ENCODE measurements around the gene F2RL1. TPM values are rescaled to one million over a fixed set of nuclear protein-coding genes. Genes with fewer than 3 reads are reported as not detected.
A peak's percentile ranks its signal among the peaks of the same experiment; 100 is the strongest.
"Not testable (repeated sequence)": the region's sequence is repeated elsewhere in the genome, so short reads cannot be mapped to it uniquely, and the experiment has no call there.

The F2RL1 gene
- polyA plus RNA-seq, 3 donors = 27.8 to 45.2 (median 37.7) TPM

DNA sequence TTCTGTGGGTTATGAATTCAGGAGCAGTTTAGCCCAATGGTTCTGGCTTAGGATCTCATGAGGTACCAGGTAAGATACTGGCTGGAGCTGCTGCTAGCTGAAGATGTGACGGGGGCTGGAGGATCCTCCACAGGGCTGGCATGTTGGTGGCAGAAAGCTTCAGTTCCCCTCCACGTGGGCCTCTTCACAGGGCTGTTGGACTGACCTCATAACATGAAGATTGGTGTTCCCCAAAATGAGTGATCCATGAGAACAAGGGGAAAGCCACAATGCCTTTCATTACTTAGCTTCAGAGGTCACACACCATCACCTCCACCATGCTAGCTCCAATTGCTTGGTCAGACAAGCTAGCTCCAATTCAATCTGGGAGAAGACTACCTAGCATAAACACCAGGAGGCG lies 22.5 kb downstream of the F2RL1 start:
- no peak for DNase-seq

DNA sequence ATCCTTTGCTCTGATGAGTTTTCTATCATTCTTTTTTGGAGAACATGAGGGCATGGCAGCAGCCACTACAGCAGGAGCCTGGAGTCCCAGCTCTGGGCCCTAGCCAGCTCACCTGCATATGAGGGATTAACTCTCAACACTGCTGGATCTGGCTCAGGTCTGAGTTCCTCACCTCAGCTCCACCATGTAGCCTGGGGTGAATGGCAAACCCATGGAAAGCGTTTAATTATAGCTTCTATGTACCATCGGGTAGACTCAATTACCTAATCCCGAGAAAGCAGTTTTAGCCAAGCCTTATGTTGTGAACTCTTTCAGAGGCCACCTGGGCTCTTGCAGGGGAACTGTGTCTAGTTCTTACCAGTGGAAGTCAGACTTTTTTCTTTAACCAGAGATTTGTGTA lies 27.1 kb downstream of the F2RL1 start:
- no peak for DNase-seq

DNA sequence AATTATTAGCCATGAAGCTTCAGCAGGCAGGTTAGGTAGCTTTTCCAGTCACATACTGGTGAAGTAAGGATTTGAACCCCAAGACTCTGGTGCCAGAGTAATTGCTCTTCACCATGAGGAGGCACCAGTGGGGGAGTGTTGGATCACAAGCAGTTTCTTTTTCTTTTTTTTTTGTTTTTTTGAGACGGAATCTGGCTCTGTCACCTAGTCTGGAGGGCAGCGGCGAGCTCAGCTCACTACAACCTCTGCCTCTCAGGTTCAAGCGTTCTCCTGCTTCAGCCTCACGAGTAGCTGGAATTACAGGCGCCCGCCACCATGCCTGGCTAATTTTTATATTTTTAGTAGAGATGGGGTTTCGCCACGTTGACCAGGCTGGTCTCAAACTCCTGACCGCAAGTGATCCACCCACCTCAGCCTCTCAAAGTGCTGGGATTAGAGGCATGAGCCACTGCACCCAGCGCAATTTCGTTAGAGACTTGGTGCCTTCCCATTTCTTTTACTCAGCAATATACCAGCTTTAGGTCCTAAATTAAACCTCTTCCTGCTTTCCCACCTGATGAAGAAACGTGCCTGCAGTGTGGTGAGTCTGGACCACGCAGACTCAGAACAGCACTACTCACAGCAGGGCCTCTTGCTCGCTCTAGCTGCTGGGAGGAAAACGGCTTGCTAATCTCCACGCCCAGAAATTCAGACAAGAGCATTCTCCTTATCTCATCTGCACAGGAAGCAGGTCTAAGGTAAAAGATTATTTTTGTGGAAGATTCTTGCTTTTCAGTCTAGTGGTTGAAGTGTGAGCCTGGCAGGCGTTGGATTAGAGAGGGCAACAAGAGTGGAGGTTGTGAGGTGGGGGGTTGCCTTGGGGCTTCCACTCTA lies 30.8 kb downstream of the F2RL1 start, which contains the start of gene S100Z:
Gene S100Z (plus strand): TSS at position 596 of the 873 bp plus-strand sequence. CDS start 25,346 bp downstream, outside the sequence.
- no peak for DNase-seq

DNA sequence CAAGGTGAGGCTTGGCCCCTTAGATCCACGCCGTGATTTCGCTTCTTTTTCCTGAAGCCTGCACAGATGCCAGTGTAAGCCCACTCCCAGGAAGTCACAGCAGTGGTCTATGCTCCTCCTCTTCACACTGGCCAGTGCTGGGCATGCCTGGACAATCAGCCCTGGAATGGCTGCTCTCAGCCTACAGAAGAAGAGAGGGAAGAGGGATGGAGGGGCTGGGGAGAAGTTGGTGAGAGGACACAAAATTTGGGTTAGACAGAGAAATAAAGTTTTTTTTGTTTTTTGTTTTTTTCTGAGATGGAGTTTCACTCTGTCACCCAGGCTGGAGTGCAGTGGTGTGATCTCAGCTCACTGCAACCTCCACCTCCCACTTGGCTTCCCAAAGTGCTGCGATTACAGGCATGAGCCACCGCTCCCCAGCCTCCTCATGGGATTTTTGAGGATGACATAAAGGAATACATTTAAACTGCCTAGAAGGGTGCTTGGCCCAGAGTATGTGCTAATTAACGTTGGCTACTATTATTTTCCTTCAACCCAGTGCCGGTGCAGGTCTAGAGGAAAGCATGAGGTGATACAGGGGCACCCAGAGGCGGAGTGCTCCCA lies 31.8 kb downstream of the F2RL1 start:
- DNase-seq = no peak

DNA sequence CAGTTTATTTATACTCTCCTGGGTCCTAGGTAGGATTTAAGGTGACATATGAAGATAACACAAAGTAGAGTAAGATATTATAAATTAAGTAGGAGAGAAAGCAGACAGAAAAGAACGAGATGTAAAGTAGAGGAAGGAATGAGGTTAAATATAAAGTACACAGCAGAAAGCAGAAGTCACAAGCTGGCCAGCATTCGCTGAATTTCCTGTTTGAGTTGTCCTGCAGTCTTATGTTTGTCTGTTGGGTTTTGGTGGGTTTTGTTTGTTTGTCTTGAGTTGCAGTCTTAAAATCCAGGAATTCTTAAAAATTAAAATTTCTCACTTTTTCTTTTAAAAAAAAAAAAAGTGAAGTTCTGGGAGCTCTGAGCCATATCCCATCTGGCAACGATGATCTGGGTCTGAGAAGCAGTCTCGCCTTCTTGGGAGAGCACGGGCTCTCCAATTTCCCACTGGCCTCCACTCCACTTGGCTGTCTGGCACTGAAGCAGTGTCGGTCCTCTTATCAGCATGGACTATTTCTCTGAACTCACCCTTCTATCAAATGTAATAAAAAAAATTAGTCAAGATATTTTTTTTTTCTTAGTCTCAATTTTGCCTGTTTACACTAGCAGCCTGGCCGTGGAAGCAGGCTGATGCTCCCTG lies 33.0 kb downstream of the F2RL1 start:
- no peak for DNase-seq

DNA sequence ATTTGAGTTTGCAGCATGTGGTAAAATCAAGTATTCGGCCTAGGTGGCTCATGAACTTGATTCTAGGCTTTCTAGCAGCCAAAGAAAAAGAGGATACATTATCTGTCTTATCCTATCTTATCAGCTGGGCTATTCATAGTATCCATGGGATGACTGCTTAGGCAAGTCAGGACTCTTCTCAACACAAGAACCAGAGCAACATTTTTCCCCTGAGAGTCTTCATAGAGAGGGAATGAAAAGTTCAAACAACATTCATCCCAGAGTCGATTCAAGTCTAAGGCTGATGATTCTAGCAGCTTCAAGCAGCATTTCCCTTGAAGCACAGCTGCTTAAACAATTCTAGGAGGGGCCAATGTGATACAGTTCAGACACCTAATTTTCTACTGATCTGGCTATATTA lies 33.9 kb downstream of the F2RL1 start:
- no peak for DNase-seq

DNA sequence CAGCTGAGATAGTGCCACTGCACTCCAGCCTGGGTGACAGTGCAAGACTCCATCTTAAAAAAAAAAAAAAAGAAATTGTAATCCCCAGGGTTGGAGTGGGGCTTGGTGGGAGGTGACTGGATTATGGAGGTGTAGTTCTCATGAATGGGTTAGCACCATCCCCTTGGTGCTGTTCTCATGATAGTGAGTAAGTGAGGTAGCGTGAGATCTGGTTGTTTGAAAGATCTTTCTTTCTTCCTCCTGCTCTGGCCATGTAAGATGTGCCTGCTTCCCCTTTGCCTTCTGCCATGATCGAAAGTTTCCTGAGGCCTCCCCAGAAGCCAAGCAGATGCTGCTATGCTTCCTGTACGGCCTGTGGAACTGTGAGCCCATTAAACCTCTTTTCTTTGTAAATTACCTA lies 34.9 kb downstream of the F2RL1 start:
- not testable (repeated sequence) for DNase-seq

DNA sequence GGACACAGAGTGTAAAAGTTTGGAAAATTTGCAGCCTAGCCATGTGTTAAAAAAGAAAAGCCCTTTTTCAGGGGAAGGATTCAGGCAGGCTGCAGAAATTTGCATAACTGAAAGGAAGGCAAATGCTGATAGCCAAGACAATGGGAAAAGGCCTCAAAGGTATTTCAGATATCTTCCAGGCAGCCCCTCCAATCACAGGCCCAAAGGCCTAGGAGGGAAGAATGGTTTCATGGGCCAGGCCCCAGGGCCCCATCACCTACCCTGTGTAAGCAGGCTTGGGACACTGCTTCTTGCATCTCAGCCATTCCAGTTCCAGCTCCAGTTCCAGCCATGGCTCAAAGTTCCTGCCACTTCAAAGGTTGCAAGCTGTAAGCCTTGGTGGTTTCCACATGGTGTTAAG lies 35.8 kb downstream of the F2RL1 start:
- no peak for DNase-seq

DNA sequence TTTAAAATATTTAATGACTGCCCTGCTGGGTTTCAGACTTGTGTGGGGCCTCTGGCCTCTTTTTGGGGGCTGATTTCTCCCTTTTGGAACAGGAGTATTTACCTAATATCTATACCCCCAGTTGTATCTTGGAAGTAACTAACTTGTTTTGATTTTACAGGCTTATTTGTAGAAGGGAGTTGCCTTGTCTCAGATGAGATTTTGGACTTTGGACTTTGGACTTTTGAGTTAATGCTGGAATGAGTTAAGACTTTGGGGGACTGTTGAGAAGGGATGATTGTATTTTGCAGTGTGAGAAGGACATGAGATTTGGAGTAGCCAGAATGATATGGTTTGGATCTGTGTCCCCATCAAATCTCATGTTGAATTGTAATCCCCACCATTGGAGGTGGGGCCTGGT lies 36.7 kb downstream of the F2RL1 start:
- DNase-seq = not testable (repeated sequence)

DNA sequence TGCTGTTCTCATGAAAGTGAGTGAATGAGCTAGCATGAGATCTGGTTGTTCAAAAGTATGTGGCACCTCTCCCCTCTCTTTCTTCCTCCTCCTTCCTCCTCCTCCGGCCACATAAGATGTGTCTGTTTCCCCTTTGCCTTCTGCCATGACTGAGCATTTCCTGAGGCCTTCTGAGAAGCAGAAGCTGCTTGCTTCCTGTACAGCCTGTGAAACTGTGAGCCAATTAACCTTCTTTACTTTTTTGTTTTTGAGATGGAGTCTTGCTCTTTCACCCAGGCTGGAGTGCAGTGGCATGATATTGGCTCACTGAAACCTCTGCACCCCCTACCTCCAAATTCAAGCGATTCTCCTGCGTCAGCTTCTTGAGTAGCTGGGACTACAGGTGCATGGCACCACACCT lies 37.1 kb downstream of the F2RL1 start:
- no peak for DNase-seq

DNA sequence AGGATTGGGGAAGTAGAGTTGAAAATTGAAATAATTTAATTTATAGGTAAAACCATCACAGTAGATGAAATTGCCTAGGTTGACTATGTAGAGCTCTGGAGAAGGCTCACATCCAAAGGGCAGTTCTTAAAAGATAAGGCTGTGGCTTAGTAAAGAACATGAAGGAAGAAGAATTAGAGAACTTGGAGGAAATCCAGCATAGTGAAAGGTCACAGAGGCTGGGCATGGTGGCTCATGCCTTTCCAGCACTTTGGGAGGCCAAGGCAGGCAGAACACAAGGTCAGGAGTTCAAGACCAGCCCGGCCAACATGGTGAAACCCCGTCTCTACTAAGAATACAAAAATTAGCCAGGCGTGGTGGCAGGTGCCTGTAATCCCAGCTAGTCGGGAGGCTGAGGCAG lies 38.0 kb downstream of the F2RL1 start:
- DNase-seq = not testable (repeated sequence)

DNA sequence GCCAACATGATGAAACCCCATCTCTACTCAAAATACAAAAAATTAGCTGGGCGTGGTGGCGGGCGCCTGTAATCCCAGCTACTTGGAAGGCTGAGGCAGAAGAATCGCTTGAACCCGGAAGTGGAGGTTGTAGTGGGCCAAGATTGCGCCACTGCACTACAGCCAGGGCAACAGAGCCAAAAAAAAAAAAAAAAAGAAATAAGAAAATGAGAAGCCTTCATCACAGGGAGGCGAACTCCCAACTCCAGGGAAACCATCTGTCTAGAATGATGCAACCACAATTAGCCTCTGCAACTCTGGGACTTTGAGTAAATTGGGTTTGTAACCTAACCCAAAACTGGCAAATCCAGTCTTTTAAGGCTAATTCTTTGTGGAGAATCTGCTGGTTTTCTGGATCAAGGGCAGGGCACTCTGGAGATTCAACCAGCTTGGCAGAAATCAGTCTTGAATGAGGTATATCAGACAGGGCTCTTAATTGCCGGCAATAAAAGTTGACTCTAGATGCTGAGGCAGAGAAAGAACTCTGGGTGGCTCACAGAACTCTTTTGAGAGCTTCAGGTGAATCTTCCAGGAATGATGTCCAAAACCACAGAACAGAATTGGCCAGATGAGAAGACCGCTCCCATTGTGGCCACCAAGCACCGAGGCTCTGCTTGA lies 40.9 kb downstream of the F2RL1 start:
- DNase-seq = no peak

DNA sequence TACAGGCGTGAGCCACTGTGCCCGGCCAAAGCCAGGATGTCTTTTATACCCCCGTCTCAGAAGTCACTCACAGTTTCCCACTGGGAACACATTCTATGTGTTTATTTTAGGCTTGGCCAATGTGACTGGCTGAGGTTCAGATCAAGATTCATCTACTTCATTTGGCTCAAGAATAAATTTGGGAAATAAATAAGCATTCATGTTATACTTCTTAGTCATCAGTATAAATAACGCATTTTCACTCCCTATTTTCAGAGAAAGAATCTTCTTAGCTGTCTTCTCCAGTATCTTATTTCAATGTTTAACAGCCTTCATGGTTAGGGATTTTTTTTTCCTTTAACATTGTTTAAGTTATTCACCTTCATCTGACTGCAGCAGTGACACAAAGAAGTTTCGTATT lies 42.8 kb downstream of the F2RL1 start:
- DNase-seq = peak; percentile 33

DNA sequence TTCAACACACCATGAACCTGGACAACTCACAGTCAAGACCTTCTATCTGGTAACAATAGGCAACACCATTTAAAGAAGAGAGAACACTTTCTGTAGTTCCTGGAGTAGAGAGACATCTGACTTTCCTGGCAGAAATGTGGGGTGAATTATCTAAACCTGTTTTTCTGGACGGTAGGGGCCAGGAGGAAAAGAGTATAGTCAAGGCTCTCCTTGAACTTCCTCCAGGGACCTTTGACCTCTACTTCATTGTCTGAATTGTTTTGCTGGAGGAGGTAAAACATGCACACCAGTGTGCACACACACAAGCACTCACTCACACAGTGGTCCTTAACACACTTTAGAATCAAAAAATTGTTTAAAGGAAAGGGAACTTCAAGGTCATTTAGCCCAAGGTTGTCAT lies 44.2 kb downstream of the F2RL1 start:
- no peak for DNase-seq

DNA sequence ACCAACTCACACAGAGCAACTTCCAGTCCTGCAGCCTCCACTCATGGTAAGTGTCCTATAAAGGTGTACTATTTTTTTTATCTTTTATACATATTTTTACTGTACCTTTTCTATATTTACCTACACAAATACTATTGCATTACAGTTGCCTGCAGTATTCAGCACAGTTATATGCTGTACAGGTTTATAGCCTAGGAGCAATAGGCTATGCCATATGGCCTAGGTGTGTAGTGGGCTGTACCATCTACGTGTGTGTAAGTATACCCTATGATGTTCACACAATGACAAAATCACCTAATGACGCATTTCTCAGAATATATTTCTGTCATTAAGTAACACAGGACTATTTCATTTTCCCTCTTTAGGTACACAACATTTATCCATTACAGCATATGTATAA lies 47.7 kb downstream of the F2RL1 start:
- DNase-seq = no peak

DNA sequence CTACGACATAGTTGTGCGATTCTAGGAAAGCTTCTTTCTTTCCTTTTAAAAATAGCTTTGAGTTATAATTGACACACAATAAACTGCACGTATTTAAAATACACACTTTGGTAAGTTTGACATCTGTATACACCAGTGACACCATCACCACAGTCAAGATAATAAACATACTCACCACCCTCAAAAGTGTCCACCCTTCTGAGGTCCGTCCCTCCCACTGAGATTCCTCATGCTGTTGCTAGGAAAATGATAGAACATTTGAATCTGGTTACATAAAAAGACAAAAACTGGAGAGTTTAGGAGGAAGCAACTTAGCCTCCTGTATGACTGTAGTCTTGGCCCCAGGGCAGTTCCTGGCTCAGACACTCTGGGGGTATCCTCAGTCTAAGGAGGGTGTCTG lies 48.2 kb downstream of the F2RL1 start:
- DNase-seq = no peak

DNA sequence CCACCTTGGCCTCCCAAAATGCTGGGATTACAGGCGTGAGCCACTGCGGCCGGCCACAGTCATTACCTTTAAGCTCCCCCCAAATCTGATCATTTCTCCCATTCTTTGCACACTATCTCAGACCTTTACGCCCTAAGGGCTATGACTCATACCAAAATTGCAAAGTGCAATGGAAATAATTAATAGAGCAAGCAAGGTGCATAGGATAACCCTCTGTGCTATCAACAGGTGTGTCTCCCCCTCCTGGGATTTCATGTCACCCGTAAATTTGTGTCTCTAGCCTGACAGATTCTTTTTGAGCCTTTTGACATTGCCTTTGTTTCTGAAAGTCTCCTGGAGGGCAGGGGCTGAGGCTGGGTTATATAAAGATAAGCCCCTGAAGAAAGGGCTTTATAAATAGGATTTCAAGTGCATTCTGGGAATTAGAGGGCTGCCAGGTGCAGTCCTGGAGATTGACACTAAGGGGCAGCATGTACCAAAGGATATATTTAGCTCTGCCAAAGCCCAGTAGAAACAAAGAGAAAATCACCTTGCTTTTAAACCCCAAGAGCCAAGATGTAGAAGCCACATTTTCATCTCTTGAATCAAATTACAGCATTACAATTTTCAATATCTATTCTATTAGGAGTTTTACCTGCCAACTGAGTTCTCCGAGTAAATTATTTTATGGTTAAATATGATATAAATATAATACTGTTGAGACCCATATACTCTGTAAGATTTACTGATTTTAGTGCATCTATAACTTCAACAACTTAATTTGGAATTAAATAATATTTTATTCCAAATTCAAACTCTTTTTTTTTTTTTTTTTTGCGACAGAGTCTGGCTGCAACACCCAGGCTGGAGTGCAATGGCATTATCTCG lies 49.2 kb downstream of the F2RL1 start:
- peak; percentile 64 for DNase-seq

DNA sequence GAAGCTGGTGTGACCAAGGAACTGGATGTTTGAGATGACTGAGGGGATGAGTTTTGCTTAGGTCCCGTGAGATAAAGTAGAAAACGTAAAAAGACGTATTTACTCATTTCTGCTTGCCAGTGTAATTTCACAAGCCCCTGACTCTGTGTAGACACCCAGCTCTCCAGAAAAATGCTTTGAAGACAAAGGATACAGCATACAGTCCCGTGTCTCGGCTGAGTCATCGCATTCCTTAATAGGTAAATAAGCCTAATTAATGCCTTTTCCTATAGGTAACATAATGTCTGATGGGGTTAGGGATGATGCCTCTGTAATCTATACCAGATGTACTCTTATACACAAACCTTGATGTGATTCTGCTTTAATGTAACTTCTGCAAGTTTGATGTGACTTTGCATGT lies 51.2 kb downstream of the F2RL1 start:
- DNase-seq = no peak

DNA sequence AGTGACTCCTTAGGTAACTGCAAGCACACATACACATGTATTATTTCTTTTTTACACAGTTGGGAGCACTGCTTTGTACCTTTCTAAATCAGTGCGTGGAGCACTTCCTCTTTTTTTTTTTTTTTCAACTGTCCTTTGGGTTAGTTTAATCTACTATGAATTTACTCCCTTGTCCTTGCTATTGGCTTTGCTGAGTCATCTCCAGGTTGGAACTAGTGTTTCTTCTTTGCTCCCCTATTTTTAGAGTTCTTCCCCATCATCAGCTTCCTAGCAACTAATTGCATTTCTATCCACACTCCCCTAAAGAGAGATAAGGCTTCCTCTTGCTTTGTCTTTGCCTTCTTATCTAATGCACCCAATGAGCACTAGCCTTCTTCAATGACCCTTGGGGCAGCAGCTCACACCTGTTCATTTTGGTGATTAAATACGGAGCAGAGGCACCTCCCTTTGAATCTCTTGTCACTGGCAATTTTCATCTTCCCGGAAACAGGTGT lies 55.3 kb downstream of the F2RL1 start:
- no peak for DNase-seq

Measured in renal pelvis (tissue), 4 donors.